Measurements from ENCODE around the gene TCEA3. TPM values are rescaled to one million over a fixed set of nuclear protein-coding genes. Genes with fewer than 3 reads are reported as not detected.

The TCEA3 gene
- total and polyA plus RNA-seq, 2 of the 4 experiments (the other 2 are of a cell fraction) = 3.0 to 6.3 TPM

GRCh38 chr1:23448846-23449245 is 24.3 kb upstream of the TCEA3 start:
- TF ChIP-seq CHD1 (IDR thresholded peaks at IDR 0.05; ENCODE audit: low read depth, low read length) (no peak), RCOR1 (IDR thresholded peaks at IDR 0.05; ENCODE audit: insufficient replicate concordance, low read length) (peak; percentile 45)
- no peak overlapping the region for H3K4ac ChIP-seq (ENCODE audit: low read depth, low read length)
- H2AK9ac ChIP-seq (replicated peaks; ENCODE audit: low read depth, low read length, poor library complexity) = no peak overlapping the region
- in situ Hi-C loops (cut with MboI; ENCODE audit: low sequenced_read_pairs) = no loop called here
- peaks cover 3% of the 10 kb centered on the region; the same call in 1 of the 2 replicates for H3K9me1 ChIP-seq (ENCODE audit: insufficient read depth, low read length)
- H2BK20ac ChIP-seq (ENCODE audit: low read depth, low read length) = no peak overlapping the region
- H2BK120ac ChIP-seq (ENCODE audit: low read depth, low read length) = no peak overlapping the region
- BruUV-seq (replicated peaks) = no TSS peak
- H3K23ac ChIP-seq (ENCODE audit: low read depth, low read length) = no peak overlapping the region
- H3K27me3 ChIP-seq (ENCODE audit: control insufficient read depth, insufficient read depth, low read length) = no peaks in the 10 kb centered on the region
- no peak overlapping the region for H4K91ac ChIP-seq (ENCODE audit: insufficient read depth, low read depth, low read length)
- no peaks in the 10 kb centered on the region for H4K20me1 ChIP-seq (ENCODE audit: insufficient read depth, low read length)
- CTCF ChIA-PET = no interaction called here
- dilution Hi-C loops (cut with HindIII; ENCODE audit: low sequenced_read_pairs, unreplicated experiment) = no loop called here
- H4K5ac ChIP-seq (ENCODE audit: low read depth, low read length) = no peak overlapping the region
- H2AFZ ChIP-seq (replicated peaks; ENCODE audit: low read length, poor library complexity) = no peak overlapping the region
- ATAC-seq (ENCODE audit: low read depth) = no peak
- POLR2A ChIA-PET (ENCODE audit: unreplicated experiment) = no interaction called here
- H3K14ac ChIP-seq (replicated peaks; ENCODE audit: low read depth, low read length) = no peak overlapping the region
- H4K8ac ChIP-seq (ENCODE audit: low read depth in 2 of 2, low read length in 2 of 2) = no peak overlapping the region
- no peak overlapping the region for H2BK15ac ChIP-seq (ENCODE audit: low read depth, low read length)
- WGBS, 2 experiments (ENCODE audit: extremely low coverage in 2 of 2, insufficient read length in 1 of 2) = no CpG with 5 or more reads among the region's 1 CpG
- H2BK5ac ChIP-seq (ENCODE audit: low read depth, low read length, poor library complexity, severe bottlenecking) = no peak overlapping the region
- H3K9ac ChIP-seq (ENCODE audit: low read depth, low read length) = no peak overlapping the region
- H3K56ac ChIP-seq (ENCODE audit: extremely low read depth, insufficient read depth, low read length) = no peak overlapping the region
- intact Hi-C loops (cut with micrococcal nuclease) = no loop called here
- no peaks in the 10 kb centered on the region for H3K9me3 ChIP-seq (ENCODE audit: control insufficient read depth, insufficient read depth, low read length)
- H2AK5ac ChIP-seq (ENCODE audit: low read depth, low read length) = no peak overlapping the region
- peaks cover 7% of the 10 kb centered on the region; the same call in 1 of the 2 replicates for H3K4me1 ChIP-seq (ENCODE audit: control insufficient read depth, insufficient read depth, low read length)
- H3K18ac ChIP-seq (ENCODE audit: low read depth, low read length) = no peak overlapping the region
- H3K4me3 ChIP-seq (ENCODE audit: insufficient read depth, low read depth, low read length) = no peak overlapping the region
- no peak overlapping the region for H3K4me2 ChIP-seq (ENCODE audit: low read depth, low read length)
- H3K79me1 ChIP-seq (ENCODE audit: low read depth in 1 of 2, low read length in 2 of 2) = no peaks in the 10 kb centered on the region; a peak in 1 of 4 replicates
- no peak overlapping the region for H3K27ac ChIP-seq (ENCODE audit: insufficient read depth, low read length)
- peaks cover 30% of the 10 kb centered on the region; the same call in 1 of the 2 replicates for H3K36me3 ChIP-seq (ENCODE audit: control insufficient read depth, insufficient read depth, low read length)
- DNase-seq = peak; percentile 25

Measured in IMR-90 (cell line).